Measurements from ENCODE around the gene PITX2.
"Not testable (repeated sequence)": the region's sequence is repeated elsewhere in the genome, so short reads cannot be mapped to it uniquely, and the experiment has no call there.

The PITX2 gene

DNA sequence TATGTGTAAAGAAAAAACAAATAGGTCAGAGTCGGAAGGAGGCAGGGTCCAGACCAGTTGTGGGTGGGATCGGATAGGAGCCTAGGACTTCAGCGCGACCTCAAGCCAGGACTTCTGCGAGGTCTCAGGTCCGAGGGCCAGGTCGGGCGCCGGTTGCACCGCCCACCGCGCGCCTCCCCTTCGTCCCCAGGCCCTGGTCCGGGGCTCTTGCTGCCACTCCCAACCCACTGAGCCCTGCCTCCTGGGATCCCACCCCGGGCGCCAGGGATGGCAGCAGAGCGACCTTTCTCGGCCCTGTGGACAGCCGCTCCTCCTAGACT, 12.3 kb downstream of the PITX2 start:
- no peak for DNase-seq

- no peak for DNase-seq
Measured at GRCh38 chr4:110609044-110609750, 13.7 kb downstream of the PITX2 start.

- DNase-seq: no peak
Measured at GRCh38 chr4:110605077-110605476, 17.8 kb downstream of the PITX2 start.

DNA sequence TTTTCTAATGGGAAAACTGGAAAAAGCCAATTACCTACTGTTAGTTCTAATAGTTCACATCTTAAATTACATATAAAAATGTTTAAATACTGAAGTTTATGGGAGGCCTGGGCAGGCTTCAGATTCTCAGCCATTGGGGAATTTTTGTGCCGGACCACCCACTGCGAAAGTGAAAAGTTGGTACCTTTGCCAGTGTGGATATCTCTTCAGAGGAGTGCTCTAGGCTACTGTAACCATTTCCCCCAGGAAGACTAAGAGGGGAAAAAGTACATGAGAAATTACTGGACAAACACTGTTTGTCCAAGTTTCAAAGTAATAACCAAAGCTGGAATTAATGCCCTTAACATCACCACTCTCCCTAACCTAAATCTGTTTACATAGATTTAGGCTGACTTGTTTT, 20.8 kb downstream of the PITX2 start:
- DNase-seq: no peak

- DNase-seq: no peak
Measured at GRCh38 chr4:110597582-110597981, 25.3 kb downstream of the PITX2 start.

GRCh38 chr4:110596431-110596830, 26.4 kb downstream of the PITX2 start:
- DNase-seq: no peak

DNA sequence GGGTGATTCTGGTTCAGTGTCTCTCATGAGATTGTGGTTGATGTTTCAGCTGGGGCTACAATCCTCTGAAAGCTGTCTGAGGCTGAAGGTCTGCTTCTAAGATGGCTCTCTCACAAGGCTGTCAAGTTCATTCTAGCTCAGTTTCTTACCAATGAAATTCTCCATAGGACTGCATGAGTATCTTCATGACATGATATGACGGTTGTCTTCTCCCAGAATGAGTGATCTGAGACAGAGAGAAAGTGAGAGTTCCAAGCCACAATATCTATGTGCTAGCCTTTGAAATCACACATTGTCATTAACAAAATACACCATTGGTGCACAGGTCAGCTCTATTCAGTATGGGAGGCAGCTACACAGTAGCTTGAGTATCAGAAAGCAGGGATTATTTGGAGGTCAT, 27.3 kb downstream of the PITX2 start:
- no peak for DNase-seq

- DNase-seq: no peak
Measured at GRCh38 chr4:110589297-110589696, 33.6 kb downstream of the PITX2 start.

DNA sequence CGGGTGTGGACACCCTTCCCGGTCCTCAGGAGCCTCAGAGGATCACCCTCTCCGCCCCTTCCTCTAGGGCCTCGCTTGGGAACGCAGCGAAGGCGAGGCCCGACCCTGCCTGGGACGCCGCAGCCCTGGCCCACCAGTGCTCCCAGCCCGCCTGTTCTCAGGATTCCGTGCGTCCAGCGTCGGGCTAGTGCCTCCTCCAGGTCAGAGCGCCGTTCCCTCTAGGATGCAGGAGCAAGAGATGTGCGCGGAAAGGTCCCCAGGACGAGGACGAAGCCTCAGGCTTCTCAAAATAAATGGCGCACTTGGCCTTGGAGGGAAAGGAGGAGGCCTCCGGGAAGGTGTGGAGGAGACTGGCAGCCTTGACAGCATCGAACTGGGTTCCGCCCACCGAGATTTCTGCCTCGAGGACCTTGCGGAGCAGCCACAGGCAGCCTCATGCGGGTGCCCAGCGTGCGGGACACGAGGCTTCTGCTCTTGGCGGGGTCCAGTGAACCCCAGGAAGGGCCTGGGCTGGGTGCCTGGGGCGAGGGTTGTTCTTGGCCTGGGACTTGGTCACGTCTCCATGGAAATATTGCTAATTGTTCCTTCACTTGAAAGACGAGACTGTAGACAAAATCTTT, 35.1 kb downstream of the PITX2 start:
- DNase-seq: no peak

DNA sequence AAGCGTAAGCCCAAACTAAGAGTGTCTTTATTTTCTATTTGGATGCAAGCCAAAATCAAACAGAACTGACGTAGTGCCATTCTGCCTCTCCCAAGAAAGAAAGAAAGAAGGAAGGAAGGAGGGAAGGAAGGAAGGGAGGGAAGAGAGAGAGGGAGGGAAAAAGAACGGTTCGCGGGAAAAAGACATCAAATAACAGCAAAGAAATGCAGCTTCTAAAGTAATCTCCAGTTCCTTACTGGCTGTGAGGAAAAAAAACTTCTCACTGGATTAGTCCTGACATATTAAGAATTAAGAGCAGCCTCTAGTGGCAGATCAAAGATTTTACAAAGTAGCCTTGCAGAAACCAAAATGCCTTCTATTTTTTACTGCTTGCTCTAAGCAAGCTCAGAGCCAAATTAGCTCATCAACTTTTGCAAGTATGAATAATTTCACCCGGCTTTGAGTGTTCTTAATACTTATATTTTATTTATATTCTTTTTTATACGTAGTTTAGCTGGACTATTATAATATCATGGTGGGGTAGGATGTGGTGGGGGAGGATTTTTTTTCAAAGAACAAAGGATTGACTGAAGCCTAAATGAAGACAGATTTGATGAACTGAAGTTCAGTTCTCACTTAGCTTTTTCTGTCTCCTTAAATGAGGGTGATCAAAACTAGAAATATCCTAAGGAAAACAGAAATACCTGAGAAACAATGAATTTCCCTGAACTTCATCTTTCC, 36.6 kb downstream of the PITX2 start:
- no peak for DNase-seq

GRCh38 chr4:110576696-110577095, 46.2 kb downstream of the PITX2 start:
- not testable (repeated sequence) for DNase-seq
